ENCODE results near the gene DIP2C. TPM values are rescaled to one million over a fixed set of nuclear protein-coding genes. Genes with fewer than 3 reads are reported as not detected.
A peak's percentile ranks its signal among the peaks of the same experiment; 100 is the strongest.

The DIP2C gene
- total RNA-seq, 3 donors from 2014 or later, result 8.0 to 72.0 (median 8.5) TPM

DNA sequence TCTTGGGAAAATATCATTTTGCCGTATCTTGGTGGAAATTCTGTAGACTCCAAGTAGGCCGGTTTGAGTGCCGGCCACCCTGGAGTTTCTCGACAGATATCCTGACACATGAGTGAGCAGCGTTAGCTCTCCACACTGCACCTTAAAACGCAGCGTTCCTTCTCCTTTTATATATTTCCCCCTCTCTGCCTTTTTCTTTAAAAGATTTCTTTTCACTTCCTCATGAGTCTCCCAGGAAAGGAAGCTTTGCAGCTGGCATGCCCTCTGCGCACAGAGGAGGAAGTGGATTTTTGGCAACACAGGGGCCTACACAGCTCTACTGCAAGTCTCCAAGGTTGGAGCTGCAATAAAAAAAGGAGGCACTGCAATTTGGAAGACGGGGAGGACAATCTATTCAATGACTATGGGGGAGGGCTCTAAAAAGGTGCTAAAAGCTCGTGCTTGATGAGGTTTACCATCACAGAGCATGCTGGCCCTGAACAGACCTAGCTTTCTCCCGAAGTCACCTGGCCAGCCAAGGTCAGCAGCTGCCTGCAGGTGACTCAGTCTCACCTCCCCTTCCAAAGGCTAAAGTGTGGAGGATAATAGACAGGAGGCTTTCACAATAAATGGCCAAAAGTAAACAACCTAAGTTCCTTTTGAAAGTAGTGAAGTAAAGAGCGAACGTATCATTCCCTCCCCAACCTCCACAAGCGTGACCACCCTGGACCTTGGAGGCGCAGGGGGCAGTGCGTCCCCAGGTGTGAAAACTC is 301.4 kb downstream of the DIP2C start:
- peaks cover 1% of the 10 kb centered on the region for H3K36me3 ChIP-seq (ENCODE audit: low read depth)
- H3K9me3 ChIP-seq, result no peaks in the 10 kb centered on the region
- TF ChIP-seq, protein P1, sequence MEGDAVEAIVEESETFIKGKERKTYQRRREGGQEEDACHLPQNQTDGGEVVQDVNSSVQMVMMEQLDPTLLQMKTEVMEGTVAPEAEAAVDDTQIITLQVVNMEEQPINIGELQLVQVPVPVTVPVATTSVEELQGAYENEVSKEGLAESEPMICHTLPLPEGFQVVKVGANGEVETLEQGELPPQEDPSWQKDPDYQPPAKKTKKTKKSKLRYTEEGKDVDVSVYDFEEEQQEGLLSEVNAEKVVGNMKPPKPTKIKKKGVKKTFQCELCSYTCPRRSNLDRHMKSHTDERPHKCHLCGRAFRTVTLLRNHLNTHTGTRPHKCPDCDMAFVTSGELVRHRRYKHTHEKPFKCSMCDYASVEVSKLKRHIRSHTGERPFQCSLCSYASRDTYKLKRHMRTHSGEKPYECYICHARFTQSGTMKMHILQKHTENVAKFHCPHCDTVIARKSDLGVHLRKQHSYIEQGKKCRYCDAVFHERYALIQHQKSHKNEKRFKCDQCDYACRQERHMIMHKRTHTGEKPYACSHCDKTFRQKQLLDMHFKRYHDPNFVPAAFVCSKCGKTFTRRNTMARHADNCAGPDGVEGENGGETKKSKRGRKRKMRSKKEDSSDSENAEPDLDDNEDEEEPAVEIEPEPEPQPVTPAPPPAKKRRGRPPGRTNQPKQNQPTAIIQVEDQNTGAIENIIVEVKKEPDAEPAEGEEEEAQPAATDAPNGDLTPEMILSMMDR (IDR thresholded peaks at IDR 0.05), result no peak
- peaks cover 3% of the 10 kb centered on the region for H3K4me1 ChIP-seq (ENCODE audit: low read depth)
- H3K4me3 ChIP-seq, result no peak overlapping the region
- peak in 1 of 3 donors; percentile 24 for DNase-seq
- intact Hi-C loops (cut with DNase I, micrococcal nuclease), result no loop called here
- peak; percentile 79 for ATAC-seq

GRCh38 chr10:387593-387891 is 301.9 kb downstream of the DIP2C start:
- intact Hi-C loops (cut with DNase I, micrococcal nuclease), result no loop called here
- no peak for ATAC-seq
- H3K4me1 ChIP-seq (ENCODE audit: low read depth), result peaks cover 3% of the 10 kb centered on the region
- H3K9me3 ChIP-seq, result no peaks in the 10 kb centered on the region
- TF ChIP-seq, protein P1 (IDR thresholded peaks at IDR 0.05), result no peak
- no peak overlapping the region for H3K4me3 ChIP-seq
- H3K36me3 ChIP-seq (ENCODE audit: low read depth), result peaks cover 2% of the 10 kb centered on the region
- DNase-seq, result no peak

- DNase-seq, result peak in 1 of 3 donors; percentile 29
- H3K36me3 ChIP-seq (ENCODE audit: low read depth), result peaks cover 2% of the 10 kb centered on the region
- intact Hi-C loops (cut with DNase I, micrococcal nuclease), result no loop called here
- TF ChIP-seq, protein P1 (IDR thresholded peaks at IDR 0.05), result no peak
- no peak for ATAC-seq
- no peaks in the 10 kb centered on the region for H3K9me3 ChIP-seq
- no peak overlapping the region for H3K4me3 ChIP-seq
- H3K4me1 ChIP-seq (ENCODE audit: low read depth), result peaks cover 3% of the 10 kb centered on the region
Measured at GRCh38 chr10:386771-387592, 302.5 kb downstream of the DIP2C start.

GRCh38 chr10:385571-386300 is 303.7 kb downstream of the DIP2C start:
- TF ChIP-seq, protein P1 (IDR thresholded peaks at IDR 0.05), result no peak
- Histone ChIP-seq H3K4me1 (ENCODE audit: low read depth) (peaks cover 3% of the 10 kb centered on the region), H3K36me3 (ENCODE audit: low read depth) (peaks cover 2% of the 10 kb centered on the region), H3K9me3 (no peaks in the 10 kb centered on the region), H3K4me3 (no peak overlapping the region)
- intact Hi-C loops (cut with DNase I, micrococcal nuclease), result no loop called here
- ATAC-seq (no peak), DNase-seq (no peak)

DNA sequence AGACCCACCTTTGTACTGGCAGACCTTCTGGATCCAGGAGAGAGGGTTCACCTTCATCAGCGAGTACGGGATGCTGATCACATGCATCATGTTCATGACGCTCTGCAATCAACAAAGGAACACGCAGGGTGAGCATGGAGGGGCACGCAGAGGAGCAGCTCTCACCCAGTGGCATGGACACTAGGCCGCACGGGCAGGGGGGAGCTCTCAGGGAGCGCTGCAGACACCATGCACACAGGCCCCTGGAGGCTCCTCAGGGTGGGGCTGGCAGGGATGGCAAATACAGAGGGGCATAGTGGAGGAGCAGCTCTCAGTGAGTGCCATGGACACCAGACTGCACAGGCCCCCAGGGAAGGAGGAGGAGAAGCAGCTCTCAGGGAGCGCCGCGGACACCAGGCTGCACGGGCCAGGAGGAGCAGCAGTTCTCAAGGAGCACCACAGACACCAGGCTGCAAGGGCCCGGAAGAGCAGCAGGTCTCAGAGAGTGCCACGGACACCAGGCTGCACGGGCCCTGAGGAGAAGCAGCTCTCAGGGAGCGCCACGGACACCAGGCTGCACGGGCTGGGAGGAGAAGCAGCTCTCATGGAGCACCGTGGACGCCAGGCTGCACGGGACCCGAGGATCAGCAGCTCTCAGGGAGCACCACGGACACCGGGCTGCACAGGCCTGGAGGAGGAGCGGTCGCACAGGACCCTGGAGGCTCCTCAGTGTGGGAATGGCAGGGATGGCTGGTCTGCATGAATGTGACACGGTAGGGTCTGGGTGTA is 304.7 kb downstream of the DIP2C start:
- no peaks in the 10 kb centered on the region for H3K9me3 ChIP-seq
- DNase-seq (no peak), ATAC-seq (no peak)
- H3K4me3 ChIP-seq, result no peak overlapping the region
- peaks cover 3% of the 10 kb centered on the region for H3K4me1 ChIP-seq (ENCODE audit: low read depth)
- peaks cover 2% of the 10 kb centered on the region for H3K36me3 ChIP-seq (ENCODE audit: low read depth)
- TF ChIP-seq, protein P1 (IDR thresholded peaks at IDR 0.05), result no peak
- intact Hi-C loops (cut with DNase I, micrococcal nuclease), result no loop called here

Measured in mucosa of descending colon (tissue), 3 donors.